Stimulated activated CD4-positive, alpha-beta T cell treated with anti-CD3 and anti-CD28 coated beads, Interleukin-4, amount 100 ng/mL, for 48 hours (primary cell): ENCODE measurements around the gene WDR1.

Experiments used
- DNase-seq, 2 donors: peaks; one replicate each; pipeline ENCODE4 v3.0.0-alpha.2; 2020; ENCODE audit warnings: low read depth in 2 of 2

Gene WDR1

GRCh38 chr4:10116569-10117358 is at the start of gene WDR1:
Gene WDR1 (minus strand): TSS chr4:10116799. CDS start chr4:10116666, 133 bp downstream.
- peak; percentile 88 to 96 for DNase-seq

DNA sequence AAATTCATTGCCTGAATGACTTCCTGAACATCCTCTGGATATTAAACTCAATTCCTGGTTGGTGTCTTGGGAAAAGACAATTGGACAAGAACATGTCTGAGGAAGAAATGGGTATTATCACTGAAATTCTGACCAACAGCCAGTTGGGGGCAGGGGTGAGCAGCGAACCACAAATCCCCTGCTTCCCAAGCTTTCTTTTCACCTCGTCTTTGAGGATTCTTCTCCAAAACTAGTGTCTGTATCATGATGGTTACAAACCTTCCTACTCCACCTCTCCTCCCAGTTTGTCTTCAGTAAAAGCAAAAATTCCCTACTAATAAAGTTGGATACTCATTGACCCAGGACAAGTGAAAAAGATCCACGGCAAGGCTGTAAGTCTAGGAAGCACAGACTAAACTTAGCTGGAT is 48.3 kb upstream of the WDR1 start:
- DNase-seq = no peak

GRCh38 chr4:10163296-10163695 is 46.7 kb upstream of the WDR1 start:
- DNase-seq = no peak

- DNase-seq = no peak
These were observed 45.9 kb upstream of the WDR1 start for GRCh38 chr4:10162341-10163000.

DNA sequence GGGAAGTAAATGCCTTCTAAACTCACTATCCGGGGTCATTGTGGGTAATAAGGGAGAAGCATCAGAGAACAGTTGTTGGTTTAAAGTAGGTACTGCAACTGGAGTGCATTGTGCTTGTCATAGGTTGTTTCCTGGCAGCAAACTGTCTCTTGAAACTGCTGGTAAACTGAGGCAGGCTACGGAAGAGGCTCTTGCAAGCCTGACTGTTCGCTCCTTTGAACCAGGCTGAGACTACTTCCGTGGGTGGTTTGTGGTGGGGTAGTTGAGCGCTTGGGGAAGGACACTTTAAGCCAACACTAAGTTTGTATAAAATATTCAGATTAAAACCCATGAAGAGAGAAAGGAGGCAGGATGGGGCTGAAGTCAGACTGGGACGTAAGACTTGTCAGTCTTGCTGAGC is 45.2 kb upstream of the WDR1 start:
- DNase-seq = no peak

- no peak for DNase-seq
These were observed 44.5 kb upstream of the WDR1 start for GRCh38 chr4:10161146-10161545.

DNA sequence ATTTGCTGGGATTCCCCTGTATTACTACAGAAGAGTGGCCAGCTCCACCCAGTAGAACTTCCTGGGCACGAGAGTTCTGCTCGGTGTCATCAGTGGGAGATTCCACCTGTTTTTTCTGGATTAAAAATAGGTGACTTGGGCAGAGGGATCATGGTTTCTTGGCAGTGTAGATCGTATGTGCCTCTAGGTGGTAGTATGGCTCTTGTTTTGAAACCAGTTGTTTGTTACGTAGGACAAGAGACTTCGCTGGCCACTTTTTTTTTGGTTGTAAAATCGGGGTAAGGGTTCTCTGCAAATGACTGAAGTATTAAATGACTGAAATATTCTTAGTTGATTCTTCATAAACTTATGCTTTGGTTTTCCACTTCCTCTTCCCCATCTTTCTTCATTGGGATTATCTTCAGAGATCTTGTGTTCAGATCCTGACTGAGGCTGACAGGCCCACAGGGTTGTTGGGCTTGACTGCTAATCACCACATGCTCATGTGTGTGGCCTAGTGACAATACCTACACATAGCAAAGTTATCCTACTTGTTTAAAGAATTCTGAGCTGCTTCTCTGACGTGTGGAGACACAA is 43.8 kb upstream of the WDR1 start:
- no peak for DNase-seq

GRCh38 chr4:10159671-10160070 is 43.1 kb upstream of the WDR1 start:
- no peak for DNase-seq

- DNase-seq = no peak
These were observed 41.8 kb upstream of the WDR1 start for GRCh38 chr4:10158333-10158942.

- DNase-seq = peak; percentile 26 to 35
These were observed 41.1 kb upstream of the WDR1 start for GRCh38 chr4:10157478-10158332.

DNA sequence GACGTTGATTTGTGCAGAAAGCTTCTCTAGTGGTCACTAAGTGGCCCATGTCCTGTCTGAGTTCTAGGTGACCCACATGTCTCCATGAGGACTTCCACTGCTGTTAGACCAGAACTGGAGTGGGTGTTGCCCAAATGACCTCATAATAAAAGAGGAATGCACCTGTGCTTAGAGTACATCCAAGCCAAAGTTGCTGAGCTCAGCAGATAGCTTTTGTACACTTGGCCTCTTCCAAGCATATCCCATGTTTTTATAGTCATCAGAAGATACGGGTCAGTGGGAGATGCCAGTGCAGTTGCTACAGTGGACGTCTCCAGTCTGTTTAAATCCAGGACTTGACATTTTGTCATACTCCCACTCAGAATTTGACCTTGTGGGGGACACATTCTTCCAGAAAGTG is 37.6 kb upstream of the WDR1 start:
- DNase-seq = no peak

GRCh38 chr4:10153161-10153560 is 36.6 kb upstream of the WDR1 start:
- DNase-seq = no peak

- no peak for DNase-seq
These were observed 34.6 kb upstream of the WDR1 start for GRCh38 chr4:10151182-10151581.

GRCh38 chr4:10144966-10145365 is 28.4 kb upstream of the WDR1 start:
- no peak for DNase-seq

DNA sequence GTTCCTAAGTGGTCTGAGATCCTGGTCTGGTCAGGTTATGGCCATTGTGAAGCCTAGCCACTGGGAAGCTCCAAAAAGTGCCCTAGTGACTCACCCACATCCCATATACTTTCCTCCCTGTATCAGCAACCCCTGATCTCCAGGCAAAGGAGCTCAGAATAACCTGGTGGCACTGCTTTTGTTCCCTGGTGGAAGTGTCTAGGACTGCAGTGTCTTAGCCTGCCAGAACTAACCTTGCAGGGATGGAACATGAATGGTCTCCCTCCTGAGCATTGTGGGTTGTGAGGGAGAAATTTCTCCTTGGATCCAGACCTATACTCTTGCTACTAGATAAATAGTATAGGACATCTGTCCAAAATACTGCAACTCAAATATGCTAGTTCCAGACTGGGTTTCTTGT is 27.9 kb upstream of the WDR1 start:
- DNase-seq = no peak

DNA sequence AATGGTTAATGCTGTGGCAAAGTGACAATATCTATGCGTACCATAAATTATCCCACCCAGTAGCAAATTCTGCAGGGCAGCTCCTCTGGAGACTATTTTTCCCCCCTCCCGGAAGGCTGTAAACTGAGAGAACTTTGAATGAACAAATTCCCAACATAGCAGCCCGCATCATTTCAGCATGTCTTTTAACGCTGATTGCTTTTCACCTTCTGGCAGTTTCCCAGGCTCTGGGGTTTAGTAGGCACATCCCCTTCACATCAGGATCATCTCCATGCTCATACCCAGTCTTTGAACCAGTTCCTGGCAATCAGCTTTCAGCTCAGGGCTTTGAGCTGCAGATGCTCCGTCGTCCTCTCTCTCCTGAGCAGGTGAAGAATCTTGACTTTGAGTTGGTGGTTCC is 26.6 kb upstream of the WDR1 start:
- DNase-seq = no peak

DNA sequence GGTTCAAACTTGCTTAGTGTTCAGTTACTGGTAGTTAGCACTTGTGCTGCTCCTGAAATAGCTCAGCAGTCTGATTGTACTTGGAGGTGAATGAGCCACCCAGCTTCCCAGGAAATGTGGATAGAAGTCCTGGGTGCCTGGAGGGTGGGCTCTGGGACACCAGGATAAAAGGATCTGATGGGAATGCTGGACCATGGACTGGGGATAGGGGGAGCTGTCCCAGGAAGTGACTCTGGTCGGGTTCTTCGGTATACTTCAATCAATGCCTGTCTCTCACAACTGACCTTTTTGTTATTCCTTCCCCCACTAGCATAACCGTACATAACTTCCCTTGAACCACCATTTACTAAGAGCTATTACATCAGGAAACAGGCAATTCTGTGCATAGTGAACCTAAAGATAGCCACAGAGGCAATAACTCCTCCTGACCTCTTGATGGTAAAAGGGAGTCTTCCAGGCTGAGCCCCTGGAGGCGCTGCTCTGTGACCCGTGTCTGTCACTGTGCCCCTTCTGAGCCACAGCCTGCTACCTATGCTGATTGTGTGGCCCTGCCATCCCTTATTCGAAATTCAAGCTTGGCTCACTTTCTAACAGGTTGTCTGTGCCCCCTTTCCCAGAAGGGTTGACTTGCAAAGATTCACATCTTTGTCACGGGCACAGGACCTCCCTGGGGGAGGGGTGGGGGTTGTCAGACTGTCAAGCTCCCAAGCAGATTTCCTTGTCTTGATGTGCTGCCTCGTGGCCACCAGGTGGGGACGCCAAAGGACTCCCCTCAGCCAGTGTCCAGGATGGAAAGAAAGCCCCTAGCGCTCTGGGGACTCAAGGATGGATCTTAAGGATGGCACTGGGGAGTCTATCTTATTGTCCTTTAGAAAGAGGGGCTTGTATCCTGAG is 24.5 kb upstream of the WDR1 start:
- no peak for DNase-seq

DNA sequence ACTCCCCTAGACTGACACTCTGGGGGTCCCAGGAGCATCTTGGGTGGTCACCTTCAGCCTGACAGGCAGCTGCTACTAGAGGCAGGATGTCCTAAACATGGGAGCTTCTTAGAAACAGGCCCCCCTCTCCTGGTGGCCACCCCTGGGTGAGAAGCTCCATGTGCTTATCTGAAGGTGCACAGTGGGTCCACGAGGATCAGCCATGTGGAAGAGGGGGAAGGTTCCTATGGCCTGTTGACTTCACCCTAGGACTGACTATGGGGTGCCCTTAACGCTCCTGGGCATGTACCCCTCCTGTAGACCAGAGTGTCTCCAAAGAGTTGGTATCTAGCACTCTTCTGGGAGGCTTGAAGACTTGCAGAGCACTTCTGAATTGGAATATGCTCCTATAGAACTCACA is 22.9 kb upstream of the WDR1 start:
- DNase-seq = no peak

DNA sequence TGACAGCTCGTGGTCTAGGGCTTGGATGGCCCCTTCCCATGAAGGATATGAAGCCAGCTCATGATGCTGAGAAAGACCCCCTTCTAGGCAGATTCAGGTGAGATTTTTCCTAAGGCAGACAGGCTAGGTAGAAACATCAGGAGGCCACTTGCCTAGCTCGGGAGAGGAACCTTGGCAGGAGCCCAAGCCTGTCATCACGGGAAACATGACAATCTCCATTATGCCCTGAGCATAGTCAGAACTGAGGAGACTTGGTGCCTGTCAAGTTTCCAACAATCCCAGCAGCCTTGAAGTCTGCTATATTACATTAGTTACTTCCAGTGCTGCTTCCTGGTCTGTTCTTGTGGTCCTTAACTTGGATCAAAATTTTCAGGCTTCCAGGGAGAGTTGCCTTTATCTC is 18.7 kb upstream of the WDR1 start:
- DNase-seq = no peak

DNA sequence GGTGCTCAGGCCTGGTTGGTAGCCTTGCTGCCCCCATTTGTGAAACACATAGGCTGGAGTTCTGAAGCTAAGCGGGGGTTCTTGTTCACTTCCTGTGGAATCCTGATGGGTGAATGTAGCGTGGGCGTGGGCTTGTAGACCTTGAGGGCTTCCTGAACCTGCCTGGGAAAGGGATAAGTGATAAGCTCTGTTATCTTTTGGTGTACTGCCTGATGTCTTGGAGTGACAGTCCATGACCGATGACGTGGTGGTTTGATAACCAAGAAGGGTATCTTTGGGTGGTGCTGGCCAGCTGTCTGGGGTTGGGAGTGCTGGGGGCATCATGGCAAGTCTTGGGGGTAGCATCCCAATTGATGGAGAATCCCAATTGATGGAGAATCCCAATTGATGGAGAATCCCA is 17.5 kb upstream of the WDR1 start:
- DNase-seq = no peak

DNA sequence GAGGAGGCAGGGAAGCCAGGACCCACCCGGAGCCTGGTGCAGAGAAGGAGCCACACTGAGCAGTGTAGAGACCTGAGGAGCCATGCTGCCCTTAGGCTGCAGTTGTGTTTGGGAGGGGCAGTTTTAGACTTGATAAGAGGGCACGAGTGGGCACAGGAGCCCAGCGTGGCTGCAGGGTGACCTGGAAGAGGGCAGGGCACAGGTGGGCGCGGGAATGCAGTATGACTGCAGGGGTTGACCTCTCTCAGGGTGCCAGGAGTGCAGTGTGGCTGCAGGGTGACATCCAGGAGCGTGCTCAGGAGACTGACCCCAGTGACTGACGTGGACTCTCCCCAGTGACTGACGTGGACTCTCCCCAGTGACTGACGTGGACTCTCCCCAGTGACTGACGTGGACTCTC is 14.6 kb upstream of the WDR1 start:
- no peak for DNase-seq
